ENCODE results near the gene PARN.

PARN gene

DNA sequence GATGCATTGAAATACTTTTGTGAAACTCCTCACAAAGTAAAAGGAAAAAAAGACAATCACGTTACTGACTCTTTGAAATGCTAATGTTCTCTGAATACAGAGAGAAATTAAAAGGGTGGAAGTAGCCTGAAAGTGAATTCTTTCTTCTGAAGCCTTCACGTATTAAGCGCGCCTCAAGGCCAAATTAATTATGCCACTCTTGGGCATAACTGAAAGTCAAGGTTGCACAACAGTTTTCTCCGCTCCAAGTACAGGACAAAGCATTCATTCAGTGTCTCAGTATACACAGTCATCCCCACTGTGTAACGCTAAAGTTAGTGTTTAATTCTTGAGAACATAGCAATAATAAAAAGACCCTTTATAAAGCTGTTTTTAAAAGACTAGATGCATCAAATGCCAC, 21.5 kb downstream of the PARN start:
- H3K4me1 ChIP-seq (ENCODE audit: control insufficient read depth, insufficient read depth, low read length), result no peaks in the 10 kb centered on the region
- TF ChIP-seq MYNN (tag by site-specific recombination; IDR thresholded peaks at IDR 0.05; ENCODE audit: borderline replicate concordance), result no peak
- TF ChIP-seq ZNF747 (tag by site-specific recombination; IDR thresholded peaks at IDR 0.05), result no peak
- no peak overlapping the region for H3K4me3 ChIP-seq (ENCODE audit: low read depth, low read length)
- CTCF ChIA-PET, result no interaction called here
- no peaks in the 10 kb centered on the region for H3K9me3 ChIP-seq (ENCODE audit: control insufficient read depth, insufficient read depth, low read depth, low read length)
- POLR2A ChIA-PET, result interaction anchor here (1.6 kb wide), 1 partner anchor 20 kb away, joined by 3 read pairs; no protein-coding TSS in a partner anchor
- H3K36me3 ChIP-seq (ENCODE audit: control insufficient read depth in 2 of 2, insufficient read depth in 1 of 2, low read length in 2 of 2), result peaks cover 60 to 80% of the 10 kb centered on the region in 2 experiments
- H3K27ac ChIP-seq (ENCODE audit: extremely low read depth, low read depth, low read length), result no peak overlapping the region

- peaks cover 59 to 81% of the 10 kb centered on the region in 2 experiments for H3K36me3 ChIP-seq (ENCODE audit: control insufficient read depth in 2 of 2, insufficient read depth in 1 of 2, low read length in 2 of 2)
Observed at GRCh38 chr16:14608111-14608566, 21.9 kb downstream of the PARN start.

DNA sequence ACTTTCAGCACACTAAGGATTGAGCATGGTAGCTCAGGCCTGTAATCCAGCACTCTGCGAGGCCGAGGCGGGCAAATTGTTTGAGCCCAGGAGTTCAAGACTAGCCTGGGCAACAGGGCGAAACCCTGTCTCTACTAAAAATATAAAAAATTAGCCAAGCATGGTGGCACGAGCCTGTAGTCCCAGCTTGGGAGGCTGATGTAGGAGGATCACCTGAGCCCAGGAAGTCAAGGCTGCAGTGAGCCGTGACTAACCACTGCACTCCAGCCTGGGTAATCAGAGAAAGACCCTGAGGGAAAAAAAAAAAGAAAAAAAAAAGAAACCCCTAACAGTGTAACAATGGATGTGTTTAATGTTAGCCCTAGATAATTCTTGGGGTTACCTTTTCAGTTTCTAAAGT, 24.0 kb downstream of the PARN start:
- H3K36me3 ChIP-seq (ENCODE audit: control insufficient read depth in 2 of 2, insufficient read depth in 1 of 2, low read length in 2 of 2), result peaks cover 49 to 87% of the 10 kb centered on the region in 2 experiments
- CTCF ChIA-PET, result interaction anchor here (0.6 kb wide), 2 partner anchors 43 to 58 kb away, joined by 4 to 8 read pairs; no protein-coding TSS in a partner anchor

More at GRCh38 chr16:14608111-14608566, 21.9 kb downstream of the PARN start:
- H3K4me1 ChIP-seq (ENCODE audit: control insufficient read depth, insufficient read depth, low read length), result no peaks in the 10 kb centered on the region
- no peaks in the 10 kb centered on the region for H3K9me3 ChIP-seq (ENCODE audit: control insufficient read depth, insufficient read depth, low read depth, low read length)
- ChIA-PET POLR2A (interaction anchor here (1.6 kb wide), 1 partner anchor 20 kb away, joined by 3 read pairs; no protein-coding TSS in a partner anchor), CTCF (interaction anchor here (1.0 to 1.2 kb wide), 2 partner anchors 9 to 80 kb away, joined by 3 to 4 read pairs; no protein-coding TSS in a partner anchor)
- no peak overlapping the region for H3K27ac ChIP-seq (ENCODE audit: extremely low read depth, low read depth, low read length)
- H3K4me3 ChIP-seq (ENCODE audit: low read depth, low read length), result no peak overlapping the region
- TF ChIP-seq HOXA7 (CRISPR knock-in tag; IDR thresholded peaks at IDR 0.05; ENCODE audit: borderline replicate concordance) (no peak), INSM2 (tag by site-specific recombination; IDR thresholded peaks at IDR 0.05) (no peak), TRIM28 (IDR thresholded peaks at IDR 0.05; ENCODE audit: borderline replicate concordance, low read length) (no peak), ZNF830 (tag by site-specific recombination; IDR thresholded peaks at IDR 0.05; ENCODE audit: low read depth) (no peak), ZNF366 (tag by site-specific recombination; conservative IDR thresholded peaks at IDR 0.05) (no peak), ZNF549 (tag by site-specific recombination; IDR thresholded peaks at IDR 0.05) (no peak), ZNF600 (tag by site-specific recombination; IDR thresholded peaks at IDR 0.05) (no peak), ZNF776 (tag by site-specific recombination; IDR thresholded peaks at IDR 0.05; ENCODE audit: borderline replicate concordance) (no peak), ZNF433 (tag by site-specific recombination; IDR thresholded peaks at IDR 0.05; ENCODE audit: low read depth) (no peak), ZNF544 (tag by site-specific recombination; IDR thresholded peaks at IDR 0.05) (no peak), ZNF37A (tag by site-specific recombination; IDR thresholded peaks at IDR 0.05) (no peak)
- TF ChIP-seq, protein P1, sequence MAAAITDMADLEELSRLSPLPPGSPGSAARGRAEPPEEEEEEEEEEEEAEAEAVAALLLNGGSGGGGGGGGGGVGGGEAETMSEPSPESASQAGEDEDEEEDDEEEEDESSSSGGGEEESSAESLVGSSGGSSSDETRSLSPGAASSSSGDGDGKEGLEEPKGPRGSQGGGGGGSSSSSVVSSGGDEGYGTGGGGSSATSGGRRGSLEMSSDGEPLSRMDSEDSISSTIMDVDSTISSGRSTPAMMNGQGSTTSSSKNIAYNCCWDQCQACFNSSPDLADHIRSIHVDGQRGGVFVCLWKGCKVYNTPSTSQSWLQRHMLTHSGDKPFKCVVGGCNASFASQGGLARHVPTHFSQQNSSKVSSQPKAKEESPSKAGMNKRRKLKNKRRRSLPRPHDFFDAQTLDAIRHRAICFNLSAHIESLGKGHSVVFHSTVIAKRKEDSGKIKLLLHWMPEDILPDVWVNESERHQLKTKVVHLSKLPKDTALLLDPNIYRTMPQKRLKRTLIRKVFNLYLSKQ (tag by site-specific recombination; IDR thresholded peaks at IDR 0.05; ENCODE audit: borderline replicate concordance), result no peak

DNA sequence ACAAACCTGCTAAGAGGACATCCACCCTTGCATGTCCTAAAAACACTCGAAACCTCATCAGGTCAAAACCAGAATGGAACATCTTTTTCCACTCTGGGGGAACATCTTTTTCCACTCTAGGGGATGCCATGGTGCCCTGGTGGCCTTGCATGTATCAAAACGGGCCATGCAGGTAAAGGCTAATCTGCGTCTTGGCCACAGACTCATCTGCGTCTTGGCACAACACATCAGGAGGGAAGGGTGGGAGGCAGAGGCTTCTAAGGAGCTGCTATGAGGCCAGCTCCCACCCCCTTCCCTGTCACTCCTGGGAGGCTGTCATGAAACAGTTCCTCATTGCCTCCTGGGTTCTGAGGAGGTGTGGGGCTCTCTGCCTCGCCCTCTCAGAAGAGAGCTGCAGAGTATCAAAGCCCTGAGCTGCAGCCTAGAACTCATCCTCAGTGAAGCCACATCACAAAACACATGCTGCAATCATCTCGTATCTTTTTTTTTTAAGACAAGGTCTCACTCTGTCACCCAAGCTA, 27.6 kb downstream of the PARN start:
- H3K27ac ChIP-seq (ENCODE audit: extremely low read depth, low read depth, low read length), result no peak overlapping the region
- POLR2A ChIA-PET, result no interaction called here

More for the DNA sequence above, 24.0 kb downstream of the PARN start:
- Histone ChIP-seq H3K4me1 (ENCODE audit: control insufficient read depth, insufficient read depth, low read length) (no peaks in the 10 kb centered on the region), H3K9me3 (ENCODE audit: control insufficient read depth, insufficient read depth, low read depth, low read length) (no peaks in the 10 kb centered on the region), H3K4me3 (ENCODE audit: low read depth, low read length) (no peak overlapping the region), H3K27ac (ENCODE audit: extremely low read depth, low read depth, low read length) (no peak overlapping the region)
- no peak for TF ChIP-seq ZNF629 (tag by site-specific recombination; IDR thresholded peaks at IDR 0.05)
- no peak for TF ChIP-seq ZNF133 (tag by site-specific recombination; IDR thresholded peaks at IDR 0.05)
- TF ChIP-seq ZNF677 (tag by site-specific recombination; IDR thresholded peaks at IDR 0.05), result no peak
- POLR2A ChIA-PET, result no interaction called here

More for the DNA sequence above, 27.6 kb downstream of the PARN start:
- no peaks in the 10 kb centered on the region for H3K4me1 ChIP-seq (ENCODE audit: control insufficient read depth, insufficient read depth, low read length)
- H3K36me3 ChIP-seq (ENCODE audit: control insufficient read depth in 2 of 2, insufficient read depth in 1 of 2, low read length in 2 of 2), result peaks cover 52 to 78% of the 10 kb centered on the region in 2 experiments
- H3K4me3 ChIP-seq (ENCODE audit: low read depth, low read length), result no peak overlapping the region
- CTCF ChIA-PET, result interaction anchor here (1.1 kb wide), 1 partner anchor 39 kb away, joined by 3 read pairs; no protein-coding TSS in a partner anchor
- TF ChIP-seq ZNF423 (tag by site-specific recombination; IDR thresholded peaks at IDR 0.05), result no peak
- no peak for TF ChIP-seq ZNF514 (tag by site-specific recombination; IDR thresholded peaks at IDR 0.05)
- no peak for TF ChIP-seq KLF8 (tag by site-specific recombination; IDR thresholded peaks at IDR 0.05)
- TF ChIP-seq ZNF792 (tag by site-specific recombination; IDR thresholded peaks at IDR 0.05), result no peak
- H3K9me3 ChIP-seq (ENCODE audit: control insufficient read depth, insufficient read depth, low read depth, low read length), result no peaks in the 10 kb centered on the region

Data from HEK293 (cell line).